CD4-positive, CD25-positive, alpha-beta regulatory T cell (primary cell): Measurements from ENCODE around the gene ZNF525. TPM values are rescaled to one million over a fixed set of nuclear protein-coding genes. Genes with fewer than 3 reads are reported as not detected.
"Not testable (repeated sequence)": the region's sequence is repeated elsewhere in the genome, so short reads cannot be mapped to it uniquely, and the experiment has no call there.

Experiments
- ATAC-seq, 2 donors: fragments of 150-1000 bp; cut with Tn5 transposase; one replicate each; pipeline ENCODE4 v1.10.0; 2021; ENCODE audit warnings: low read depth in 2 of 2, moderate number of reproducible peaks in 2 of 2, moderate library complexity in 1 of 2
- DNase-seq, 3 donors: peaks; one replicate each; pipeline versions ENCODE4 v3.0.0 to v3.0.0-alpha.2; 2012 to 2022; ENCODE audit warnings: mixed read lengths in 1 of 3
- H3K27ac ChIP-seq: one replicate; pipeline ENCODE4 v1.7.0; 2013; ENCODE audit warnings: mild to moderate bottlenecking, low read length; ENCODE audit not compliant: insufficient read depth, poor library complexity, severe bottlenecking
- H3K27me3 ChIP-seq: one replicate; pipeline ENCODE4 v1.7.0; 2013; ENCODE audit warnings: low read length; ENCODE audit not compliant: control insufficient read depth, insufficient read depth
- H3K36me3 ChIP-seq: one replicate; pipeline ENCODE4 v1.7.0; 2013; ENCODE audit warnings: mild to moderate bottlenecking, low read length, moderate library complexity; ENCODE audit not compliant: control insufficient read depth, insufficient read depth
- H3K4me1 ChIP-seq: 2 replicates; pipeline ENCODE4 v1.7.0; 2013; ENCODE audit warnings: mild to moderate bottlenecking, low read length; ENCODE audit not compliant: insufficient read depth, control insufficient read depth, poor library complexity, severe bottlenecking
- H3K4me3 ChIP-seq: one replicate; pipeline ENCODE4 v1.7.0; 2013; ENCODE audit warnings: low read depth, mild to moderate bottlenecking, low read length, moderate library complexity
- H3K9me3 ChIP-seq, 2 experiments: 1 replicate in 1 of 2; 2 replicates in 1 of 2; pipeline ENCODE4 v1.7.0; 2013; ENCODE audit warnings: low read length in 2 of 2, mild to moderate bottlenecking in 1 of 2, moderate library complexity in 1 of 2; ENCODE audit not compliant: control insufficient read depth in 2 of 2
- H3K27ac Mint-ChIP-seq, 3 donors: one replicate each; pipeline ENCODE4 v1.8.0; 2020 to 2022; ENCODE audit warnings: mild to moderate bottlenecking in 3 of 3, mixed read lengths in 3 of 3, moderate library complexity in 2 of 3
- H3K27me3 Mint-ChIP-seq: one replicate; pipeline ENCODE4 v1.8.0; 2022; ENCODE audit warnings: mild to moderate bottlenecking, mixed read lengths
- H3K36me3 Mint-ChIP-seq: one replicate; pipeline ENCODE4 v1.8.0; 2020; ENCODE audit warnings: mixed read lengths
- H3K4me1 Mint-ChIP-seq, 4 donors: one replicate each; pipeline ENCODE4 v1.8.0; 2020 to 2022; ENCODE audit warnings: mixed read lengths in 4 of 4, mild to moderate bottlenecking in 1 of 4
- H3K4me3 Mint-ChIP-seq, 4 donors: one replicate each; pipeline ENCODE4 v1.8.0; 2020 to 2022; ENCODE audit warnings: mild to moderate bottlenecking in 4 of 4, mixed read lengths in 4 of 4, moderate library complexity in 3 of 4
- H3K9me3 Mint-ChIP-seq, 7 donors: one replicate each; pipeline ENCODE4 v1.8.0; 2020 to 2022; ENCODE audit warnings: mixed read lengths in 7 of 7, mild to moderate bottlenecking in 3 of 7, moderate library complexity in 2 of 7
- polyA plus RNA-seq, 4 donors: library from polyadenylated mRNA; unstranded; fragments of 300-500 nt; fragmentation: Illumina TruSeq; gene quantifications; one replicate each; pipeline ENCODE4 v1.2.3, GENCODE V29; 2021
- total RNA-seq: library from RNA; stranded (reverse); gene quantifications from one replicate; pipeline ENCODE4 v1.2.3, GENCODE V29; 2022

The ZNF525 gene
- total and polyA plus RNA-seq, 5 donors from 2014 or later: 4.0 to 11.7 (median 6.8) TPM

DNA sequence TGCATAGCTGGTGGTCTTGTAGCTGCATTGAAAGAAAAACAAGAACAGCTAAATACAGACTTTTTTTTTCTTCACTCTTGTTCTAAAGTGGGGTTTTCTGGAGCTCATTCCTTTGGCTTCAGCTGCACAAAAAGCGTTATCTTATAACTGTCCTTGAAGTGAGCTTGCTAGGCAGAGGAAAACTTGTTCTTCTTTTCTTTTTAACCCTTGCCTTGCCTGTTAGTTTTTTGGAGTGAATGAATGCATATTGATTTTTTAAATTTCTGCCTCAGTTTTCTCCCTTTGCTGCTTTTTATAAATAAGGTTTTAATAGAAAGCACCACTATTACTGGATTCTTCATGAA, 31.0 kb downstream of the ZNF525 start:
- peak overlapping the region; percentile 85 for H3K4me3 ChIP-seq
- H3K27me3 Mint-ChIP-seq: no peaks in the 10 kb centered on the region
- peaks cover 9 to 13% of the 10 kb centered on the region in 2 experiments for H3K9me3 ChIP-seq
- H3K4me3 Mint-ChIP-seq: peak overlapping the region; percentile 91 to 100 (median 94)
- H3K27ac Mint-ChIP-seq: peak overlapping the region in 1 of 3 donors; percentile 87
- peaks cover 0 to 25% (median 5%) of the 10 kb centered on the region in 7 donors for H3K9me3 Mint-ChIP-seq
- no peak overlapping the region for H3K27ac ChIP-seq
- ATAC-seq (no peak), DNase-seq (no peak)
- no peaks in the 10 kb centered on the region for H3K27me3 ChIP-seq
- H3K4me1 Mint-ChIP-seq: peaks cover 15 to 42% (median 28%) of the 10 kb centered on the region in 4 donors
- peaks cover 28% of the 10 kb centered on the region for H3K36me3 Mint-ChIP-seq
- H3K4me1 ChIP-seq: peaks cover 20% of the 10 kb centered on the region
- peaks cover 32% of the 10 kb centered on the region for H3K36me3 ChIP-seq

DNA sequence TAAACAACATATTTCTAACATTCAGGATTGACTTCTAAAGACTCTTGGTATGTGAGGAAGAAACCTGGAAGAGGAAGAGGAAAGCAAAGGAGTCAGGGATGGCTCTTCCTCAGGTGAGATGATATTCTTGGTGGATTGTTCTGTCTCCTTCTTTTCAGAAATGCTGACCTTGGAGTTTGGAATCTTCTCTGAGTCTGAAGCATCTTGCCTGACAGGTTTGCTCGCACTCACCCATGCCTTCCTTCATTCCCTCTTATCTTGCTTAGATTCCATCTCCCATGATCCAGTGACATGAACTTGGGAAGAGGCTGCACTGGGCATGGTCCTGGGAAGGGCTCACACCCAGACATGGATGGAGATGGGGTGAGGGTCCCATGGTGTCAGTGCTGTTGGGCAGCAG, 32.4 kb downstream of the ZNF525 start:
- H3K4me1 Mint-ChIP-seq: peaks cover 15 to 42% (median 28%) of the 10 kb centered on the region in 4 donors
- peaks cover 0 to 32% (median 9%) of the 10 kb centered on the region in 7 donors for H3K9me3 Mint-ChIP-seq
- H3K4me3 Mint-ChIP-seq: peak overlapping the region in 3 of 4 donors; percentile 1 to 56 (median 48)
- ATAC-seq, H3K27me3 Mint-ChIP-seq, H3K27ac Mint-ChIP-seq, H3K4me3 ChIP-seq, H3K27me3 ChIP-seq, DNase-seq, H3K27ac ChIP-seq: not testable (repeated sequence)
- Histone ChIP-seq H3K9me3 (peaks cover 13 to 27% of the 10 kb centered on the region in 2 experiments), H3K36me3 (peaks cover 44% of the 10 kb centered on the region), H3K4me1 (peaks cover 20% of the 10 kb centered on the region)
- H3K36me3 Mint-ChIP-seq: peaks cover 40% of the 10 kb centered on the region

DNA sequence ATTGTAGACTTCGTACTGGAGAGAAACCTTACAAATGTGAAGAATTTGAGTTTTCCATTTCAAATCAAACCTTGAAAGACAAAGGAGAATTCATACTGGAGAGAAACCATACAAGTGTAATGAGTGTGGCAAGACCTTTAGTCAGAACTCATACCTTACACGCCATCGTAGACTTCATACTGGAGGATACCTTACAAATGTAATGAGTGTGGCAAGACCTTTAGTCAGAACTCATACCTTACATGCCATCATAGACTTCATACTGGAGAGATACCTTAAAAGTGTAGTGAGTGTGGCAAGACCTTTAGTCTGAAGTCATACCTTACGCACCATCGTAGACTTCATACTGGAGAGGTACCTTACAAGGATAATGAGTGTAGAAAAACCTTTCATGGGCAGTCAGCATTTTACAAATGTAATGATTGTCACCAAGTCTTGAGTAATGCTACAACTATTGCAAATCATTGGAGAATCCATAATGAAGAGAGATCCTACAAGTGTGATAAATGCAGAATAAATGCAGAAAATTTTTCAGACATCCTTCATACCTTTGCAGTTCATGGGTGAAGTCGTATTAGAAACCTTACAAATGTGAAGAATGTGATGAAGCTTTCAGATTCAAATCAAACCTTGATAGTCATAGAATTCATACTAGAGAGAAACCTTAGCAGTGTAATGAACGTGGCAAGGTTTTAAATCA, 44.1 kb downstream of the ZNF525 start:
- Mint-ChIP-seq H3K27me3 (no peaks in the 10 kb centered on the region), H3K36me3 (peaks cover 46% of the 10 kb centered on the region), H3K4me3 (no peak overlapping the region), H3K9me3 (peaks cover 0 to 81% (median 36%) of the 10 kb centered on the region in 7 donors), H3K4me1 (no peaks in the 10 kb centered on the region), H3K27ac (no peak overlapping the region)
- no peak overlapping the region for H3K27ac ChIP-seq
- peaks cover 38% of the 10 kb centered on the region for H3K36me3 ChIP-seq
- H3K4me3 ChIP-seq: no peak overlapping the region
- H3K27me3 ChIP-seq: no peaks in the 10 kb centered on the region
- H3K9me3 ChIP-seq: peaks cover 70 to 88% of the 10 kb centered on the region in 2 experiments
- DNase-seq: no peak
- no peaks in the 10 kb centered on the region for H3K4me1 ChIP-seq
- no peak for ATAC-seq

DNA sequence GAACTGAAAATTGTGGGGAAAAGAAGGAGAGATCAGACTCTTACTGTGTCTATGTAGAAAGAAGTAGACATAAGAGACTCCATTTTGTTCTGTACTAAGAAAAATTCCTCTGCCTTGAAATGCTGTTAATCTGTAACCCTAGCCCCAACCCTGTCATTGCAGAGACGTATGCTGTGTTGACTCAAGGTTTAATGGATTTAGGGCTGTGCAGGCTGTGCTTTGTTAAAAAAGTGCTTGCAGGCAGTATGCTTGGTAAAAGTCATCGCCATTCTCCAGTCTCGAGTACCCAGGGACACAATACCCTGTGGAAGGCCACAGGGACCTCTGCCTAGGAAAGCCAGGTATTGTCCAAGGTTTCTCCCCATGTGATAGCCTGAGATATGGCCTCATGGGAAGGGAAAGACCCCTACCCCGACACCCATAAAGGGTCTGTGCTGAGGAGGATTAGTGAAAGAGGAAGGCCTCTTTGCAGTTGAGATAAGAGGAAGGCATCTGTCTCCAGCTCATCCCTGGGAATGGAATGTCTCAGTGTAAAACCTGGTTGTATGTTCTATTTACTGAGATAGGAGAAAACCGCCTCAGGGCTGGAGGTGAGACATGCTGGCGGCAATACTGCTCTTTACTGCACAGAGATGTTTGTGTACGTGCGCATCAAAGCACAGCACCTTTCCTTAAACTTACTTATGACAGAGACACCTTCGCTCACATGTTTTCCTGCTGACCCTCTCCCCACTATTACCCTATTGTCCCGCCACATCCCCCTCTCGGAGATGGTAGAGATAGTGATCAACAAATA, 55.2 kb downstream of the ZNF525 start:
- not testable (repeated sequence) for H3K4me1 ChIP-seq, H3K4me3 Mint-ChIP-seq, H3K27ac Mint-ChIP-seq, ATAC-seq, H3K4me3 ChIP-seq, H3K36me3 ChIP-seq, H3K4me1 Mint-ChIP-seq, H3K27ac ChIP-seq, H3K27me3 Mint-ChIP-seq, H3K36me3 Mint-ChIP-seq, H3K27me3 ChIP-seq, DNase-seq
- peaks cover 16 to 27% of the 10 kb centered on the region in 2 experiments for H3K9me3 ChIP-seq
- peaks cover 0 to 26% (median 11%) of the 10 kb centered on the region in 7 donors for H3K9me3 Mint-ChIP-seq

DNA sequence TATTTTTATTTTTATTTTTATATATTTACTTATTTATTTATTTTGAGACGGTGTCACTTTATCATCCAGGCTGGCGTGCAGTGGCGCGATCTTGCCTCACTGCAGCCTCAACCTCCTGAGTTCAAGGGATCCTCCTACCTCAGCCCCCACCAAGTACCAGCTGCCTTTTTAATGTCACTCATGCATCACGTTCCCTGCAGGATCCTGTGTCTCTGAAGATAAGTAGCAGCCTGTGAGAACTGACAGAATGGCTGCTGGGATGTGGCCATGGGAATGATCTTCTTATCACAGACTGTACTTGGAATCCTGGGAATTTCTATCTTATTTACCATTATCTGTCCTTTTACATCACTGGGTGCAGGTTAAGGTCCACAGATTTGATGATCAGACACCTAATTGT, 57.0 kb downstream of the ZNF525 start:
- peaks cover 0 to 4% (median 1%) of the 10 kb centered on the region in 4 donors for H3K4me1 Mint-ChIP-seq
- Histone ChIP-seq H3K27ac (no peak overlapping the region), H3K4me1 (no peaks in the 10 kb centered on the region), H3K36me3 (no peaks in the 10 kb centered on the region), H3K27me3 (no peaks in the 10 kb centered on the region), H3K9me3 (peaks cover 4 to 10% of the 10 kb centered on the region in 2 experiments), H3K4me3 (no peak overlapping the region)
- DNase-seq (no peak), ATAC-seq (no peak)
- no peaks in the 10 kb centered on the region for H3K36me3 Mint-ChIP-seq
- no peaks in the 10 kb centered on the region for H3K27me3 Mint-ChIP-seq
- peaks cover 0 to 18% (median 4%) of the 10 kb centered on the region in 7 donors for H3K9me3 Mint-ChIP-seq
- no peak overlapping the region for H3K4me3 Mint-ChIP-seq
- H3K27ac Mint-ChIP-seq: no peak overlapping the region

DNA sequence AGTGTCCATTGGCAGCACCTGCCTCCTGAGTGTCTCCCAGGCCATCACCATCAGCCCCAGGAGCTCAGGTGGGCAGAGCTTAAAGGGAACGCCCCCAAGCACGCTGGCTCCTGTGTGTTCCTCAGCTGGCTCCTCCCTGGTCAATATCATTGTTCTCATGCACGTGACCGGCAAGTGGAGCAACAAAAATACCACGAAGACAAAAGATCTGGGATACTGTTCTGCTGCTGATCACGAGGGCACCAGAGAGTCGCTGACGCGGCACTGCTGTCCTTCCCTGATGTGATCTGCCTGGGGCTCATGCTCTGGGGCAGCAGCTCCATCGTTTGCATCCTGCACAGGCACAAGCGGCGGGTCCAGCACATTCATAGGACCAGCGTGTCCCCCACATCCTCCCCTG, 57.6 kb downstream of the ZNF525 start:
- not testable (repeated sequence) for H3K4me3 ChIP-seq, H3K27ac Mint-ChIP-seq, H3K36me3 Mint-ChIP-seq, H3K4me1 Mint-ChIP-seq, DNase-seq, H3K36me3 ChIP-seq, H3K4me1 ChIP-seq, ATAC-seq, H3K27me3 Mint-ChIP-seq, H3K27me3 ChIP-seq, H3K27ac ChIP-seq, H3K4me3 Mint-ChIP-seq
- peaks cover 4 to 10% of the 10 kb centered on the region in 2 experiments for H3K9me3 ChIP-seq
- peaks cover 0 to 16% (median 4%) of the 10 kb centered on the region in 7 donors for H3K9me3 Mint-ChIP-seq

DNA sequence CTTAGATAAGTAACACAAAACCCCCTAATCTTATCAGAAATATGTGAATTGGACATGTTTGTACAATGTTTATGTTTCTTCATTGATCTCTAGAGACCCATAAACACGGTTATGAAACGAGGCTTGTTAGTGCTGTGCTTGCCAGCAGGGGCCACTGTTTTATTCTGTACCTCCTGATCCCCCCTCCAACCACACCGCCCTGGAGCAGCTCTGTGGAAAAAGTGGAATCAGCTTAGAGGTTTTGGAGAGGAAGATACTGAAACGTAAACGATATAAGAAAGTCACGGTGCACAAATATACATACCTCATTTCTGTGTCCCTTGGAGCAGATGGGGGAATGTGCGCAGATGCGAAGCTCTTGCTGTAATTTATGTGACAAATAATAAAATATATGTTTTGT, 58.2 kb downstream of the ZNF525 start:
- not testable (repeated sequence) for H3K4me1 Mint-ChIP-seq, H3K27me3 Mint-ChIP-seq, H3K27ac Mint-ChIP-seq, ATAC-seq, H3K4me3 Mint-ChIP-seq, H3K36me3 ChIP-seq, H3K36me3 Mint-ChIP-seq, DNase-seq, H3K27me3 ChIP-seq, H3K4me1 ChIP-seq, H3K4me3 ChIP-seq, H3K9me3 ChIP-seq, H3K27ac ChIP-seq
- H3K9me3 Mint-ChIP-seq: peaks cover 0 to 12% (median 4%) of the 10 kb centered on the region in 7 donors
